Astrocyte (in vitro differentiated cells and primary cell): ENCODE results near the gene B3GNT9. TPM values are rescaled to one million over a fixed set of nuclear protein-coding genes. Genes with fewer than 3 reads are reported as not detected.

Experiments used
- DNase-seq: peaks from one replicate; pipeline ENCODE4 v3.0.0-alpha.2; 2010; ENCODE audit warnings: low read depth
- FAIRE-seq: peaks from 2 replicates; lab custom pipeline; 2011; peaks lifted over from hg19 to GRCh38; lab: Jason Lieb, UNC
- H2AFZ ChIP-seq: 2 replicates; pipeline ENCODE4 v1.6.0; 2012; ENCODE audit warnings: low read depth, low read length, inconsistent platforms
- H3K27ac ChIP-seq: 2 replicates; pipeline ENCODE4 v1.5.1; 2011; ENCODE audit warnings: low read depth, low read length, inconsistent platforms
- H3K27me3 ChIP-seq: 2 replicates; pipeline ENCODE4 v1.6.0; 2011; ENCODE audit warnings: low read length, inconsistent platforms; ENCODE audit not compliant: insufficient read depth
- H3K36me3 ChIP-seq: 2 replicates; pipeline ENCODE4 v1.5.1; 2011; ENCODE audit warnings: low read length, inconsistent platforms; ENCODE audit not compliant: insufficient read depth
- H3K4me1 ChIP-seq: 2 replicates; pipeline ENCODE4 v1.5.1; 2011; ENCODE audit warnings: low read length, inconsistent platforms; ENCODE audit not compliant: insufficient read depth
- H3K4me2 ChIP-seq: 2 replicates; pipeline ENCODE4 v1.6.0; 2012; ENCODE audit warnings: low read length, inconsistent platforms
- H3K4me3 ChIP-seq: 2 replicates; pipeline ENCODE4 v1.5.1; 2011; ENCODE audit warnings: low read depth, mild to moderate bottlenecking, low read length, inconsistent platforms; ENCODE audit not compliant: insufficient read depth
- H3K79me2 ChIP-seq: 2 replicates; pipeline ENCODE4 v1.6.0; 2012; ENCODE audit warnings: mild to moderate bottlenecking, low read length, inconsistent platforms; ENCODE audit not compliant: insufficient read depth
- H3K9ac ChIP-seq: 2 replicates; pipeline ENCODE4 v1.6.0; 2012; ENCODE audit warnings: mild to moderate bottlenecking, low read length, inconsistent platforms
- H3K9me3 ChIP-seq: 2 replicates; pipeline ENCODE4 v1.5.1; 2012; ENCODE audit warnings: low read depth, mild to moderate bottlenecking, low read length, inconsistent platforms; ENCODE audit not compliant: insufficient read depth
- H4K20me1 ChIP-seq: 2 replicates; pipeline ENCODE4 v1.6.0; 2012; ENCODE audit warnings: low read length, inconsistent platforms; ENCODE audit not compliant: insufficient read depth
- H3K27ac Mint-ChIP-seq: one replicate; pipeline ENCODE4 v1.8.0; 2021; ENCODE audit warnings: mild to moderate bottlenecking, mixed read lengths; ENCODE audit not compliant: unreplicated experiment
- H3K27me3 Mint-ChIP-seq: one replicate; pipeline ENCODE4 v1.8.0; 2021; ENCODE audit warnings: low read depth, mixed read lengths; ENCODE audit not compliant: unreplicated experiment
- H3K36me3 Mint-ChIP-seq: one replicate; pipeline ENCODE4 v1.8.0; 2021; ENCODE audit warnings: low read depth, mixed read lengths; ENCODE audit not compliant: unreplicated experiment
- H3K4me1 Mint-ChIP-seq: one replicate; pipeline ENCODE4 v1.8.0; 2021; ENCODE audit warnings: low read depth, mixed read lengths; ENCODE audit not compliant: unreplicated experiment
- H3K4me3 Mint-ChIP-seq: one replicate; pipeline ENCODE4 v1.8.0; 2021; ENCODE audit warnings: mild to moderate bottlenecking, moderate library complexity, mixed read lengths; ENCODE audit not compliant: unreplicated experiment
- H3K9me3 Mint-ChIP-seq: one replicate; pipeline ENCODE4 v1.8.0; 2021; ENCODE audit warnings: mild to moderate bottlenecking, mixed read lengths; ENCODE audit not compliant: unreplicated experiment
- CTCF ChIP-seq: IDR thresholded peaks from 2 replicates; pipeline ENCODE4 v1.5.1; 2011; ENCODE audit warnings: low read depth, mild to moderate bottlenecking, inconsistent platforms, low read length, moderate library complexity; ENCODE audit not compliant: insufficient read depth
- EZH2 ChIP-seq: IDR thresholded peaks from 2 replicates; pipeline ENCODE4 v1.6.1; 2012; ENCODE audit warnings: mild to moderate bottlenecking, low read length, inconsistent platforms; ENCODE audit not compliant: insufficient read depth
- total RNA-seq: library from RNA; stranded (reverse); gene quantifications from 2 replicates; pipeline ENCODE4 v1.2.1, GENCODE V29; 2021

The B3GNT9 gene
- total RNA-seq, 1 donor from 2014 or later, result 7.6 TPM

GRCh38 chr16:67105246-67105645, 45.6 kb downstream of the B3GNT9 start:
- Histone ChIP-seq H3K36me3 (peaks cover 3% of the 10 kb centered on the region), H3K79me2 (peaks cover 6% of the 10 kb centered on the region), H3K27me3 (no peaks in the 10 kb centered on the region), H3K4me3 (no peak overlapping the region), H3K4me2 (no peak overlapping the region), H4K20me1 (no peaks in the 10 kb centered on the region), H3K27ac (no peak overlapping the region), H2AFZ (no peak overlapping the region), H3K9me3 (no peaks in the 10 kb centered on the region), H3K9ac (no peak overlapping the region), H3K4me1 (peaks cover 15% of the 10 kb centered on the region)
- Mint-ChIP-seq H3K36me3 (peaks cover 7% of the 10 kb centered on the region), H3K4me1 (peaks cover 16% of the 10 kb centered on the region), H3K4me3 (no peak overlapping the region), H3K27me3 (no peaks in the 10 kb centered on the region), H3K27ac (no peak overlapping the region), H3K9me3 (peaks cover 2% of the 10 kb centered on the region)
- FAIRE-seq, result no peak
- TF ChIP-seq EZH2 (no peak), CTCF (no peak)
- no peak for DNase-seq

GRCh38 chr16:67104845-67105244, 46.0 kb downstream of the B3GNT9 start:
- no peak for TF ChIP-seq EZH2
- TF ChIP-seq CTCF, result no peak
- Histone ChIP-seq H3K9me3 (no peaks in the 10 kb centered on the region), H3K27ac (no peak overlapping the region), H3K4me1 (peaks cover 14% of the 10 kb centered on the region), H3K27me3 (no peaks in the 10 kb centered on the region), H3K4me3 (no peak overlapping the region), H3K36me3 (peaks cover 5% of the 10 kb centered on the region), H4K20me1 (no peaks in the 10 kb centered on the region), H3K4me2 (no peak overlapping the region), H3K79me2 (peaks cover 2% of the 10 kb centered on the region), H2AFZ (no peak overlapping the region), H3K9ac (no peak overlapping the region)
- H3K27me3 Mint-ChIP-seq, result no peaks in the 10 kb centered on the region
- no peak overlapping the region for H3K4me3 Mint-ChIP-seq
- no peak for DNase-seq
- H3K36me3 Mint-ChIP-seq, result peaks cover 7% of the 10 kb centered on the region
- peaks cover 16% of the 10 kb centered on the region for H3K4me1 Mint-ChIP-seq
- peaks cover 2% of the 10 kb centered on the region for H3K9me3 Mint-ChIP-seq
- FAIRE-seq, result no peak
- no peak overlapping the region for H3K27ac Mint-ChIP-seq

DNA sequence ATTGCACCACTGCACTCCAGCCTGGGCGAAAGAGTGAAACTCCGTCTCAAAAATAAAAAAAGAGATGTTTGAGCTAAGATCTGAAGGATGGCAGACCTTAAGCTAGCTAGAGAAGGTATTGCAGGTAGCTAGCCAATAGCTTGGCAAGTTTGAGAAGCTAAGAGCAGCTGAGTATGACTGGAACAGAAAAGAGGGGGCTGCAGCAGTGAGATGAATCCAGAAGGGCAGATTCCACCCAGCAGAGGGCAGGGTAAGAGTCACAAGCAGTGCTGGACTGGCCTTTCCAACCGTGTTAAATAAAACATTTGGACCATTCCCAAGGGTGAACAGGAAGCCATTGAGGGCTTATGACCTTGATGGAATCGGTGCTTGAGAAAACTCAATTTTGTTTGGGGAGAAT, 46.7 kb downstream of the B3GNT9 start:
- H3K27ac ChIP-seq, result no peak overlapping the region
- no peak overlapping the region for H3K4me3 ChIP-seq
- Mint-ChIP-seq H3K9me3 (peaks cover 2% of the 10 kb centered on the region), H3K36me3 (peaks cover 7% of the 10 kb centered on the region), H3K27ac (no peak overlapping the region), H3K27me3 (no peaks in the 10 kb centered on the region), H3K4me3 (no peak overlapping the region), H3K4me1 (peaks cover 16% of the 10 kb centered on the region)
- peaks cover 8% of the 10 kb centered on the region for H3K4me1 ChIP-seq
- H3K79me2 ChIP-seq, result no peaks in the 10 kb centered on the region
- H3K4me2 ChIP-seq, result no peak overlapping the region
- no peak for DNase-seq
- no peaks in the 10 kb centered on the region for H4K20me1 ChIP-seq
- H2AFZ ChIP-seq, result no peak overlapping the region
- H3K27me3 ChIP-seq, result no peaks in the 10 kb centered on the region
- TF ChIP-seq EZH2 (no peak), CTCF (peak; percentile 38)
- H3K9me3 ChIP-seq, result no peaks in the 10 kb centered on the region
- no peak for FAIRE-seq
- peaks cover 7% of the 10 kb centered on the region for H3K36me3 ChIP-seq
- H3K9ac ChIP-seq, result no peak overlapping the region
